Astrocyte (in vitro differentiated cells and primary cell): ENCODE data around the gene IRF3. TPM values are rescaled to one million over a fixed set of nuclear protein-coding genes. Genes with fewer than 3 reads are reported as not detected.

Source experiments
- DNase-seq: peaks from one replicate; pipeline ENCODE4 v3.0.0-alpha.2; 2010; ENCODE audit warnings: low read depth
- FAIRE-seq: peaks from 2 replicates; lab custom pipeline; 2011; peaks lifted over from hg19 to GRCh38; lab: Jason Lieb, UNC
- H2AFZ ChIP-seq: 2 replicates; pipeline ENCODE4 v1.6.0; 2012; ENCODE audit warnings: low read depth, low read length, inconsistent platforms
- H3K27ac ChIP-seq: 2 replicates; pipeline ENCODE4 v1.5.1; 2011; ENCODE audit warnings: low read depth, low read length, inconsistent platforms
- H3K27me3 ChIP-seq: 2 replicates; pipeline ENCODE4 v1.6.0; 2011; ENCODE audit warnings: low read length, inconsistent platforms; ENCODE audit not compliant: insufficient read depth
- H3K36me3 ChIP-seq: 2 replicates; pipeline ENCODE4 v1.5.1; 2011; ENCODE audit warnings: low read length, inconsistent platforms; ENCODE audit not compliant: insufficient read depth
- H3K4me1 ChIP-seq: 2 replicates; pipeline ENCODE4 v1.5.1; 2011; ENCODE audit warnings: low read length, inconsistent platforms; ENCODE audit not compliant: insufficient read depth
- H3K4me2 ChIP-seq: 2 replicates; pipeline ENCODE4 v1.6.0; 2012; ENCODE audit warnings: low read length, inconsistent platforms
- H3K4me3 ChIP-seq: 2 replicates; pipeline ENCODE4 v1.5.1; 2011; ENCODE audit warnings: low read depth, mild to moderate bottlenecking, low read length, inconsistent platforms; ENCODE audit not compliant: insufficient read depth
- H3K79me2 ChIP-seq: 2 replicates; pipeline ENCODE4 v1.6.0; 2012; ENCODE audit warnings: mild to moderate bottlenecking, low read length, inconsistent platforms; ENCODE audit not compliant: insufficient read depth
- H3K9ac ChIP-seq: 2 replicates; pipeline ENCODE4 v1.6.0; 2012; ENCODE audit warnings: mild to moderate bottlenecking, low read length, inconsistent platforms
- H3K9me3 ChIP-seq: 2 replicates; pipeline ENCODE4 v1.5.1; 2012; ENCODE audit warnings: low read depth, mild to moderate bottlenecking, low read length, inconsistent platforms; ENCODE audit not compliant: insufficient read depth
- H4K20me1 ChIP-seq: 2 replicates; pipeline ENCODE4 v1.6.0; 2012; ENCODE audit warnings: low read length, inconsistent platforms; ENCODE audit not compliant: insufficient read depth
- H3K27ac Mint-ChIP-seq: one replicate; pipeline ENCODE4 v1.8.0; 2021; ENCODE audit warnings: mild to moderate bottlenecking, mixed read lengths; ENCODE audit not compliant: unreplicated experiment
- H3K27me3 Mint-ChIP-seq: one replicate; pipeline ENCODE4 v1.8.0; 2021; ENCODE audit warnings: low read depth, mixed read lengths; ENCODE audit not compliant: unreplicated experiment
- H3K36me3 Mint-ChIP-seq: one replicate; pipeline ENCODE4 v1.8.0; 2021; ENCODE audit warnings: low read depth, mixed read lengths; ENCODE audit not compliant: unreplicated experiment
- H3K4me1 Mint-ChIP-seq: one replicate; pipeline ENCODE4 v1.8.0; 2021; ENCODE audit warnings: low read depth, mixed read lengths; ENCODE audit not compliant: unreplicated experiment
- H3K4me3 Mint-ChIP-seq: one replicate; pipeline ENCODE4 v1.8.0; 2021; ENCODE audit warnings: mild to moderate bottlenecking, moderate library complexity, mixed read lengths; ENCODE audit not compliant: unreplicated experiment
- H3K9me3 Mint-ChIP-seq: one replicate; pipeline ENCODE4 v1.8.0; 2021; ENCODE audit warnings: mild to moderate bottlenecking, mixed read lengths; ENCODE audit not compliant: unreplicated experiment
- CTCF ChIP-seq: IDR thresholded peaks from 2 replicates; pipeline ENCODE4 v1.5.1; 2011; ENCODE audit warnings: low read depth, mild to moderate bottlenecking, inconsistent platforms, low read length, moderate library complexity; ENCODE audit not compliant: insufficient read depth
- EZH2 ChIP-seq: IDR thresholded peaks from 2 replicates; pipeline ENCODE4 v1.6.1; 2012; ENCODE audit warnings: mild to moderate bottlenecking, low read length, inconsistent platforms; ENCODE audit not compliant: insufficient read depth
- total RNA-seq: library from RNA; stranded (reverse); gene quantifications from 2 replicates; pipeline ENCODE4 v1.2.1, GENCODE V29; 2021

Gene IRF3
- total RNA-seq, 1 donor from 2014 or later = 68.1 TPM

DNA sequence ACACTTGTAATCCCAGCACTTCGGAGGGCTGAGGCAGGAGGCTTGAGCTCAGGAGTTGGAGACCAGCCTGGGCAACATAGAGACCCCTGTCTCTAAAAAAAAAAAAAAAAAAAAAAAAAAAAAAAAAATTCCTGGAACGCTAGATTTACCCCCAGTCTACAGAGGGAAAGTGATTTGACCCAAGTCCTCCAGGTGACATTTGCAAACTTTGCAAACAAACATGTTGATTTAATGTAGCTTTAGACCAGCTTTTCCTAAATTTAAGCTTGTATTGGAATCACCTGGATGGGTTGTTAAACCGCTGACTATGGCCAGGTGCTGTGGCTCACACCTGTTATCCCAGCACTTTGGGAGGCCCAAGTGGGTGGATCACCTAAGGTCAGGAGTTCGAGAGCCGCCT is 33.7 kb upstream of the IRF3 start:
- no peak overlapping the region for H3K27ac ChIP-seq
- H3K27me3 ChIP-seq = no peaks in the 10 kb centered on the region
- H3K79me2 ChIP-seq = no peaks in the 10 kb centered on the region
- Mint-ChIP-seq H3K36me3 (peaks cover 3% of the 10 kb centered on the region), H3K27ac (no peak overlapping the region), H3K4me1 (no peaks in the 10 kb centered on the region), H3K9me3 (no peaks in the 10 kb centered on the region), H3K27me3 (no peaks in the 10 kb centered on the region), H3K4me3 (no peak overlapping the region)
- DNase-seq (no peak), FAIRE-seq (no peak)
- no peak overlapping the region for H3K4me2 ChIP-seq
- no peaks in the 10 kb centered on the region for H3K36me3 ChIP-seq
- no peaks in the 10 kb centered on the region for H4K20me1 ChIP-seq
- no peaks in the 10 kb centered on the region for H3K9me3 ChIP-seq
- H3K9ac ChIP-seq = no peak overlapping the region
- TF ChIP-seq EZH2 (no peak), CTCF (no peak)
- H3K4me1 ChIP-seq = no peaks in the 10 kb centered on the region
- H2AFZ ChIP-seq = no peak overlapping the region
- no peak overlapping the region for H3K4me3 ChIP-seq

GRCh38 chr19:49696865-49697264 is 31.2 kb upstream of the IRF3 start:
- no peak for DNase-seq
- Mint-ChIP-seq H3K36me3 (peaks cover 3% of the 10 kb centered on the region), H3K4me3 (no peak overlapping the region), H3K27ac (no peak overlapping the region), H3K4me1 (no peaks in the 10 kb centered on the region), H3K9me3 (no peaks in the 10 kb centered on the region), H3K27me3 (no peaks in the 10 kb centered on the region)
- H2AFZ ChIP-seq = no peak overlapping the region
- H4K20me1 ChIP-seq = no peaks in the 10 kb centered on the region
- H3K79me2 ChIP-seq = no peaks in the 10 kb centered on the region
- no peak for FAIRE-seq
- no peaks in the 10 kb centered on the region for H3K4me1 ChIP-seq
- no peak overlapping the region for H3K27ac ChIP-seq
- H3K4me3 ChIP-seq = no peak overlapping the region
- TF ChIP-seq CTCF (no peak), EZH2 (no peak)
- H3K4me2 ChIP-seq = no peak overlapping the region
- no peaks in the 10 kb centered on the region for H3K9me3 ChIP-seq
- no peaks in the 10 kb centered on the region for H3K27me3 ChIP-seq
- no peak overlapping the region for H3K9ac ChIP-seq
- no peaks in the 10 kb centered on the region for H3K36me3 ChIP-seq

DNA sequence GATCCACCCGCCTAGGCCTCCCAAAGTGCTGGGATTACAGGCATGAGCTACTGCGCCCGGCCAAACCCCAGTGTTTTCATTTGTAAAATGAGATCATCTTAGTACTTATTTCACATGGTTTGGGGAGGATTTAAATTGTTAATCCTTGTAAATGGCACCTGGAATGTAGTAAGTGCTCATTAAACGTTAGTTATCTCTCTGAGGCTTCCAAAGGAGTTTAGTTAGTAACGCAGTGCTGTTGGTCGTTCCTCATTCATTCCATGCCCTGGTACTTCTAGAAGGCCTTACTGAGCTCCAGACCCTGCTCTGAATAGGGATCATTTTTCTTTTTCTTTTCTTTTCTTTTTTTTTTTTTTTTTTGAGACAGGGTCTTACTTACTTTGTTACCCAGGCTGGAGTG is 30.5 kb upstream of the IRF3 start:
- no peaks in the 10 kb centered on the region for H3K4me1 ChIP-seq
- DNase-seq (no peak), FAIRE-seq (no peak)
- no peak overlapping the region for H3K9ac ChIP-seq
- Mint-ChIP-seq H3K9me3 (no peaks in the 10 kb centered on the region), H3K4me1 (no peaks in the 10 kb centered on the region), H3K36me3 (peaks cover 3% of the 10 kb centered on the region), H3K27ac (no peak overlapping the region), H3K27me3 (no peaks in the 10 kb centered on the region), H3K4me3 (no peak overlapping the region)
- no peaks in the 10 kb centered on the region for H3K79me2 ChIP-seq
- no peak overlapping the region for H3K27ac ChIP-seq
- no peak overlapping the region for H2AFZ ChIP-seq
- H4K20me1 ChIP-seq = no peaks in the 10 kb centered on the region
- H3K4me3 ChIP-seq = no peak overlapping the region
- no peaks in the 10 kb centered on the region for H3K27me3 ChIP-seq
- H3K4me2 ChIP-seq = no peak overlapping the region
- TF ChIP-seq CTCF = no peak
- no peaks in the 10 kb centered on the region for H3K36me3 ChIP-seq
- no peaks in the 10 kb centered on the region for H3K9me3 ChIP-seq
